Lung microvascular endothelial cell (primary cell): Measurements from ENCODE around the gene HES5. TPM values are rescaled to one million over a fixed set of nuclear protein-coding genes. Genes with fewer than 3 reads are reported as not detected.
"Not testable (repeated sequence)": the region's sequence is repeated elsewhere in the genome, so short reads cannot be mapped to it uniquely, and the experiment has no call there.

Experiments
- DNase-seq, 2 donors: peaks; one replicate each; pipeline versions ENCODE4 v3.0.0 to v3.0.0-alpha.2; 2010; ENCODE audit warnings: low read depth in 2 of 2
- total RNA-seq: library from RNA; depleted of rRNA; stranded (reverse); fragments of >200 nt; gene quantifications from 2 replicates; pipeline ENCODE4 v1.2.1, GENCODE V29; 2014

HES5 gene, protein sequence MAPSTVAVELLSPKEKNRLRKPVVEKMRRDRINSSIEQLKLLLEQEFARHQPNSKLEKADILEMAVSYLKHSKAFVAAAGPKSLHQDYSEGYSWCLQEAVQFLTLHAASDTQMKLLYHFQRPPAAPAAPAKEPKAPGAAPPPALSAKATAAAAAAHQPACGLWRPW
- total RNA-seq: not detected in 2 replicates

DNA sequence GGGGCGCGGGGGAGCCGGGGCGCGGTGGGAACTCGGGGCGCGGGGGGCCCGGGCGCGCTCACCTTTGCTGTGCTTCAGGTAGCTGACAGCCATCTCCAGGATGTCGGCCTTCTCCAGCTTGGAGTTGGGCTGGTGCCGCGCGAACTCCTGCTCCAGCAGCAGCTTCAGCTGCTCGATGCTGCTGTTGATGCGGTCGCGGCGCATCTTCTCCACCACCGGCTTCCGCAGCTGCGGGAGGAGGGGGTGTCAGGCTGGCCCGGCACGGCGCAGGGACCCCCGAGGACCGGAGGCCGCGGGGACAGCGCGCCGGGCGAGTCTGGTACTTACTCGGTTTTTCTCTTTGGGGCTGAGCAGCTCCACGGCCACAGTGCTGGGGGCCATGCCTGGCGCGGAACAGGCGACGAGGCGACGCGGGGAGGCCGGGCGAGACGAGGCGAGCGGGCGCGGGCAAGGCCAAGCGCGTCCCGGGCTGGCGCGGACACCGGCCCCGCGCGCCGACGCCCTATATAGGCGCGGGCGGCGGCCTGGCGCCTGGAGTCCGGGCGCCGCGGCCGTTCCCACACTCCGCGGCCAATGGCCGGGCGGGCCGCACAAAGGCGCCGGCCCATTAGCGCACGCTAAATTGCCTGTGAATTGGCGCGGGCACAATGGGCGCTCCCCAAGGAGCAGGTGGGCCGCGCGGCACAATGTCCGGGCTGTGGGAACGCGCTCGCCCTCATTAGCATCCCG lies at the start of gene HES5:
Gene HES5, minus strand, starts transcription at position 480 of the 729 bp plus-strand sequence. Its CDS starts 99 bp downstream, at position 381.
- DNase-seq: peak in 1 of 2 donors; percentile 57

DNA sequence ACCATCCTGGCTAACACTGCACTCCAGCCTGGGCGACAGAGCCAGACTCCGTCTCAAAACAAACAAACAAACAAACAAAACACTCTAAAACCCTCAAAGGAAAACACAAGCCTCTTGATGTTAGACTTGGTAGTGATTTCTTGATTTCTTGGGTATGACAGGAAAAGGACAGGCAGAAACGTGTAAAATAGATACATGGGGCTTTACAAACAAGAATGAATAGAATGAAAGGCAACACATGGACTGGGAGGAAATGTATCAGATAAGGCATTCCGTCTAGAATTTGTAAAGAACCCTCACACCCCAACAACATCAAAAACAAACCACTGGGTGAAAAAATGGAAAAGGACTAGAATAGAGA lies 48.7 kb upstream of the HES5 start:
- peak in 1 of 2 donors; percentile 24 for DNase-seq

DNA sequence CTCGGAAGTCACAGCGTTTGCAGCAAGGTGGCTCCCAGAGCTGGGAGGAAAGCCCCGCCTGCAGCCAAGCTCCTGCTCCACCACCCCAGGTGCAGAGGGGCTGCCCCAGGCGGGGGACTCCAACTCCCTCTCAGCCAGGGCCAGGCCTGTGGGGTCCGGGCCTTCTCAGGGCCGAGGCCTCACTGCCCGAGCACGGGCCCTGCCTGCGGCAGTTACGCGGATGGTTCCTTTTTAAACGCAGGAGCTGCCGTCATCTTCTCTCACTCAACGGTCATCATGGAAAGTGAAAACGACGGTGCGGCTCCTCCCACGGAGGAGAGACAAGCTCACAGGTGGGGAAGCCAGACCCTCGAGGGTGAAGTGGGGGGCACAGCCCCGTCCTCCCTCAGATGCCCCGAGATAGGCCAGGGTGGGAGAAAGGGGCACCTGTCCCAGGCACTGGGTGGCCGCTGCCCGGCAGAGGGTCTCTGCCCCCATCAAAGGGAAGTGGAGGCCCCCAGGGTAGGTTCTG lies 47.6 kb upstream of the HES5 start:
- DNase-seq: not testable (repeated sequence)

DNA sequence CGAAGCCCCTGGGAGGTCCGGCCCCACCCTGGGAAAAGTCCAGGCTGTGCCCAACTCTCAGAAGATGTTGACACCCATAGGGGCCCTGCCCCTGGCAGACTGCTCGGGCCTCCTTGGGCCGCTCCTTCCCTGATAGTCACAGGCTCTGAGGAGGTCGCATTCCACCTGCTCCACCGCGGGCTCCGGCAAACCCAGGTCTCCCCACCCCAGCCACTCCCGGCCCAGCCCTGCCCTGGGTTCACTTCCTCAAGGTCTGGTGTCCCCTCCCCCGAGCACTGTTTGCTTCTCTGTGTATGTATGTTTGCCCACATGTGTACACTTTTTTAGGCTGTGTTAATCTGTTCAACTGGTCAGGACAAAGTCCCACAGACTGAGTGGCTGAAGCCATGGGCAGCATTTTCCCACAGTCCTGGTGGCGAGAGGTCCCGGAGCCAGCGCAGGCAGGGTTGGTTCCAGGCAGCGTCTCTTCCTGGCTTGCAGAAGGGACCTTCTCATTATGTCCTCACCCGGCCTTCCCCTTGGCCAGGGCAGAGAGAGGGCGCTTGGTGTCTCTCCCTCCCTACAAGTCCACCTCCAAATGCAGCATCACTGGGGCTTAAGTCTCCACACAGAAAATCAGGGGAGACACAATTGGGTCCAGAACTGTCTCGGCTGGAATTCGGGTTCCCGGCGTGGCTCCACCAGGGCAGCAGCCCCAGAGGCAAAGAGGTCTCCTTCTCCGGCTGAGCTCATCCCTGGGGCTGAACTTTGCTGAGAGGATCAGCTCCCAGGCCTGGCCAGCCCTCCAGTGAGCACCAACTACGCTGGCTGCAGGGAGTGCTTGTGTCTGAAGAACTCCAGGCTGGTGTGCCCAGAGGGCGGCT lies 46.0 kb upstream of the HES5 start:
- DNase-seq: no peak

DNA sequence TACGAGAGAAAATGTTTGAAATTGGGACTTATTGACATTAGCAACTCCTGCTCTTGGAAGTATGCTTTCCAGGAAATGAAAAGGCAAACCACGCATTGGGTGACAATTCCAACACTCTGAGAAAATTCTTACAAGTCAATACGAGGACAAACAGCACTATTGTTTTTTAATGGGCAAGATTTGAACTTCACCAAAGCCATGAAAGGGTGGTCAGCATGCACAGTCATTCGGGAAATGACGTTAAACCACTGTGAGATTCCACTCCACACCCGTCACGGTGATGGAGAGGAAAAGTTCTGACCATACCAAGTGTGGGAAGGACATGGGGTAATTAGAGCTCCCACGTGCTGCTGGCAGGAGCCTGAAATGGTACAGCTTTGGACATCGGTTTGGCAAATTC lies 44.3 kb upstream of the HES5 start:
- peak in 1 of 2 donors; percentile 47 for DNase-seq

DNA sequence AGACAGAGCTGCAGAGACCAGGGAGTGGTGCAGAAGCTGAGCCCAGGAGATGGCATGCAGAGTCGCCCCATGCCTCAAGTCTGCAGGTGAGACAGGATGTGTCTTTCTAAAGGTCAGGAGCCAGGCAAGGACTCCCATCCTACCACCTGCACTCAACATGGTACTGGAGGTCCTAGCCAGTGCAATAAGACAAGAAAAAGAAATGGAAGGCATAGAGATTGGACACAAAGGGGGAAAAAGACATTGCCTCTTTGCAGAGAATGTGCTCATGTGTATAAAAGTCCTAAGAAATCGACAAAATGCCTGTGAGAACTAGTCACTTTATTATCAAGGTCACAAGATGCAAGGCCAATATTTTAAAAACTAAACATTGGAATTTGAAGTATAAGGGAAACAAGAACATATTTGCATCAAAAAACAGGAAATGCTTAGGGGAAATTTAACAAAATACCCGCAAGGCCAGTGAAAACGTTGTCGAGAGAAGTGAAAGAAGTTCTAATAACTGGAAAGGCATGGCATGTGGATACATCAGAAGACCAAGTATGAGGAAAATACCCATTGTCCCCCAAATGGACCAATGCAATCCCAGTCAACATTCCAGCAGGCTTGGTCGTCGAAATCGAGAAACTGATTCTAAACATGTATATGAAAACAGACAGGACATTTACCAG lies 43.3 kb upstream of the HES5 start:
- no peak for DNase-seq

DNA sequence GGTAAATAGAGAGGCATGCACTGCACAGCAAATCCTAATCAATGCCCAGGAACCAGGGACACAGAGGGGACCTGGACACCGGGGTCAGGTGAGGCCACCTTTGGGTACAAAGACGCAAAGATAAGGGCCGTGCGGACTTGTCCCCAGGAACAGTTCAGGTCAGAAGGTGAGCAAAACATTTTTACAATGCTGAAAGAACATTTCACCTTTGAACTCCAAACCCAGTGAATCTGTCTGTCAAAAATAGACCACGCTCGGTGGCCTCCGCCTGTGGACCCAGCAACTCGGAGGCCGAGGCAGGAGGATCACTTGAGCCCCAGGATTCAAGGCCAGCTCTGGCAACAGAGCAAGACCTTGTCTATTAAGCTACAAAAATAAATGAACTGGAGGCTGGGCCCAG lies 41.3 kb upstream of the HES5 start:
- DNase-seq: no peak

DNA sequence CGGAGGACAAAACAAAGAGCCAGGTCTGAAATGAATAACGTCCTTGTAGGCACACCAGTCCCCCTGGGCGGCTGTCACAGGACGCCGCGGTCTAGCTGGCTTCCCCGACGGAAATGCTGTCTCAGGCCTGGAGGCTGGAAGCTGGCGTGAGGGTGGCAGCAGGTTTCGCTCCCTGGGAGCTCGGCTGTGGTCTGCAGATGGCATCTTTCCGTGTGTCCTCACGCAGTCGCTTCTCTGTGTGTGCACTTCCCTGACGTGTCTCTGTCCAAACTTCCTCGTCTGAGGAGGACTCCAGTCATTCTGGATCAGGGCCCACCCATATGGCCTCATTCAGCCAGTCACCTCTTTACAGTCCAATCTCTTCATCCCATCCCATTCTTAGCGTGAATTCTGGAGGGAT lies 40.3 kb upstream of the HES5 start:
- DNase-seq: no peak

DNA sequence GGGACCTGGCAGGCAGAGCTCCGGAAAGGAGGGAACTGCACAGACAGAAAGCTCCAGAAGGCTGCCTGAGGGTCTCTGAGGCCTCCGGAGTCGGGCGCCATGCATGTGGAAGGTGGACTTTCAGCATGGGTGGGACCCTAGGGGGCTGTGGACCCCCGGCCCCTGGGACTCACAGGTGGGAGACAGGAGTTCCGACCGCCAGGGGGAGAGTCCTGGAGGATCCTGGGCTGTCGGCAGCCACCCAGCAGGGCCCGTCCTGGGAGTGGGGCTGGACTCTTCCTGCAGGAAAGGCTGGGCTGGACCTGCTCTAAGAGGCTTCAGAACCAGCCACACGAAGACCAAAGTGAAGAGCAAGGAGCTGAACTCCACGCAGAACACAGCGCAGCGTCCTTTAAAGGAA lies 39.6 kb upstream of the HES5 start:
- not testable (repeated sequence) for DNase-seq

DNA sequence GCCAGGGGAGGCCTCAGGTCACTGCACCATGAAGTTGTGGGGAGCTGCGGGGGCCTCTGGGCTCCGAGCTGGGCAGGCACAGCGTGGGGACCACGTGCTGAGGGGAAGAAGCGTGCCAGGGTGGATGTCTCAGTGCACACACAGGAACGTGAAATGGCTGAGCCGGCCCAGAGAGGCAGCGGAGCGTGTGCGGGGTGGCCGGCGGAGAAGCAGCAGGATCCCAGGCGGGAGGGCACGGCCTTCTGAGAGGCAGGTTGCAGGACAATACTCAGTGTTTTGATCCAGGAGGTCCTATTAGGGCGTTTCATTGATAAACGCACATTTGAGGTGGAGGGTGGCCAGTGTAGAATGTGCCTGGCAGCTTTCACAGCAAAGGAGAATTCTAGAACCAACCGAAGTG lies 39.0 kb upstream of the HES5 start:
- DNase-seq: no peak

DNA sequence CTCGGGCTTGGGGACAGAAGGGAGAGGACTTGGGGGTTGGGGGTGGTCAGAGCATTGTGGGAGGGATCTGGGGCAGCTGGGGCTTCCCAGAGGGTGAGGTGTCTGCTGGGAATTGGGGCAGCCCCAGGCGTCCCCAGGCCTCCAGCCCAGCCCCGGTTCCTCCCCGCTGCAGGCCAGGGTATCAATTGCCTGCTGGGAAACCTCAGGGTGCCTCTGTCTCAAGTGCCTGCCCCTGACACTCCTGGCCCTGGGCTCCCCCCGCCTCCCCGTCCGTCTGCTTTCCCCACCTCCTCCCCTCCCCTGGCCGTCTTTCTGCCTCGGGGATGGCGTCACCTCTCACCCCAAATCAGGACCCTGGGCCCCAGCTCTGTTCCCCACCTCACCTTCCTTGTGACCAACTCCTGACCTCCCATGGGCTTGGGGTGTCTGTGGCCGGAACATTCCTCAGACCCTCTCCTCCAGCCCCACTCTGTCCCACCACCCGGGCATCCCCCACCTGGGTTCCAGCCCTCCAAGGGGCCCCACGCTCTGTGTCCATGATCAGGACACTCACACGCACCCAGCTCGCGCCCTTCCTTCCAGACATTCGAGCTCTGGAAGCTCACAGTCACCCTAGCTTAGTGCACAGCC lies 38.2 kb upstream of the HES5 start:
- not testable (repeated sequence) for DNase-seq

DNA sequence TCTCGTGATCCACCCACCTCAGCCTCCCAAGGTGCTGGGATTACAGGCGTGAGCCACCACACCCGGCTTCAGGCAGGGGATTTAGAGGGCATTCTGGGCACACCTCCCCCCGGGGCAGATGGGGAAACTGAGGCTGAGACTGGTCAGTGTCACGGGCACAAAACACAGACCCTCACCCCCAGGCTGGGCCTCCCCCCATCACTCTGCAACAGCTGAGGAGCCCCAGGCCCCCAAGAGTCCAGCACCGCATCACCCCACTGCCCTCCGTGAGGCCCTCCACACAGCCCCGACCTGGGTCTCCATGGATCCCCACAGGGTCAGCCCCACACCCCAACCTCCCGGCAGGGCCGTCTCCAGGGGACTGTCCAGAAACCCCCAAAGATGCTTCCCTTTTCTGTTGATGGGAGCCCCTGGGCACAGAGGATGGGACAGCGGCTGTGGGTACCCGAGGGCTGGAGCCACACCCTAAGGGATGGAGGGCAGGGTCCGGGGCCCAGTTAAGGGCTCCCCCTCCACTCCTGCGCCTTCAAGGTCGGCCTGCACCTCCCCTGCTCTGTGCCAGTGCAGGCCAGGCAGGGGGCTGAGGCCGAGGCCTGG lies 37.1 kb upstream of the HES5 start:
- DNase-seq: no peak

DNA sequence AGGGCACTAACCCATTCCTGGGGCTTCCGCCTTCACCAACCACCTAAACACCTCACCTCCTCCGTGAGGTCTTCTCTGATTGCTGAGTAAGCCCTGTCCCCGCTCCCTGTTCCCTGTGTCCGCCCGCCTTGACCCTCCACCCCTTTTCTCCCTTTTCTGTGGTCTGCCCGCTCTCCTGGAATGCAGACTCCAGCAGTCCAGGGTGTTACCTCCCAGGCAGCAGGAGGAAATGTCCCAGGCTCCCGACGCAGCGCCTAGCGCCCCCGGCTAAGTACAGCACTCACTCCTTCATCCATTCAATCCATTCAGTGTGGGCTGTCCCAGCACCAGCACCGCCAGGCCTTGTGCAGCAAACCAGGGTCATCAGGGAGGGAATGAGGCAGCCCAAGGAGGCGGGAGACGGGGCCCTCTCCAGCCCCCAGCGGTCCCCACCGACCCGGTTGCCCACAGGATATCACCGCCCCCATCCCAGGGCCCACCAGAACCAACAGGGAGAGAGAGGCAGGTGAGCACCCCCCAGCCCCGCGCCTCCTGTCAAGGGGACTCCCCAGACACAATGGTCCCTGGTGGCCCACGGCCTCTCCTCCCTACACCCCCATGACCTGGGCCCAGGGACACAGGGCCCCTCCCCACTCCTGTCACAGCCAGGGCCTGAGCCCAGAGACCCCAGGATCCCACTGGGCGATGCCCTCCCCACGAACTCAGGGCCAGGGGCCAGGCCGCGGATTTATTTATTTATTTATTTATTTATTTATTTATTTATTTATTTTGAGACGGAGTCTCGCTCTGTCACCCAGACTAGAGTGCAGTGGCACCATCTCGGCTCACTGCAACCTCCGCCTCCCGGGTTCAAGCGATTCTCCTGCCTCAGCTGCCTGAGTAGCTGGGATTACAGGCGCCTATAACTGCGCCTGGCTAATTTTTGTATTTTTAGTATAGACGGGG lies 36.3 kb upstream of the HES5 start:
- DNase-seq: no peak

DNA sequence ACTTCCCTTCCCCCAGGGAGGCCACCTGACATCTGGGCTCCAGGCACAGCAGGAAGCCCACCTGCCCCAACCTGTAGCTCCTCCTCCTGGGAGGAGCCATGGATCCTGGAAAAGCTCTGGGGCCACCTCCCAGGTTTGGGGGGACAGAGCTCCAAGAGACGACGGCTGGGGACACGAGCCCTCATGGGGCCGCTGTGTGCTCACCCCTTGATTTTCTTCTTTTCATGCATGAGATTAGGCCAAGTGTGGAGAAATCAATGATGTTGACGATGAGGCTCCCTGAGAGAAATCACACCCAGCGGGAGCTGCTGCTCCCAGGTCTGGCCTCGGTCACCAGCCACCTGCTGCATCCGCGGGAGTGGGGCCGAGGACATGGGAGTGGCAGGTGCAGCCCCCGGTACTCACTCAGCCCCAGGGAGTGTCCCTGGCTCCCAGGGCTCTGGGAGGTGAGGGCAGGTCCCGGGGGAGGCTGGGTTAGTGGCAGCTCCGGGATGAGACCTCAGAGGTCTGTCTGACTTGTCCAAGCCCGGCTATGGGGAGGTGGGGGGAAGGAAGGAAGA lies 34.8 kb upstream of the HES5 start:
- DNase-seq: no peak

DNA sequence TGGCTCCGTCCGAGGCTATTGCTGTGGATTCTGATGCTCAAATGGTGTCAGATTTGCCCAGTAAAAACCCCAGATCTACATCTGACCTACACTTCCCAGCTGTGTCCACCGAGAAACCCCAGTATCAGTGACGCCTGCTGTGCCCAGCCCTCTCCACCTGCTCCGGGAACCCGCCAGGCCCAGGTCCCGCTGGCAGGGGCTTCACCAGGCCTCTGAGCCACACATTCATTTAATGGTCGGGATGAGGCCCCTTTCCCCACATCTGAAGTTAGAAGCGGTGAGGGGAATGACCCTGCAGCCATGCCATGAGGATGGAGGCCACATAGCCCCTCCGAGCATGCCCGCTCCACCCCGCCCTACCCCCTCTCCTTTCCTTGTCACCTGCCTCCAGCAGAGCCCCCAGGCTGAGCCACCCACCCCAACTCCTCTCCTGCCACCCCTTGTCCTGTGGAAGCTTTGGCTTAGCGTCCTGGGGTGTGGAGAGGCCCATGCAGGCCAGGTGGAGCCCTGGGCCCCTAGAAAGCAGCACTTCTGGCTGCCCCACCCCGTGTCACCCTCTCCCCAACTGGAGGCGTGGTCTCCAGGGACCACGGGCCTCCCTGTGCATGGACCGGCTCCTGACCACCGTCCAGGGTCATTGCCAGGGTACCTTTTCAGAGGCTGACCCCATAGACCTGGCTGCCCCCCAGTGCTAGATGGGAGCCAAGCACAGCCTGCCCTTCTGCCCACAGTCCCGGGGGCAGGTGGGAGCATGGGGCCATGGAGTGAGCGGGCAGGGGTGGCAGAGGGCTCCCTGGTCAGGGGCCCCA lies 34.1 kb upstream of the HES5 start:
- DNase-seq: no peak

DNA sequence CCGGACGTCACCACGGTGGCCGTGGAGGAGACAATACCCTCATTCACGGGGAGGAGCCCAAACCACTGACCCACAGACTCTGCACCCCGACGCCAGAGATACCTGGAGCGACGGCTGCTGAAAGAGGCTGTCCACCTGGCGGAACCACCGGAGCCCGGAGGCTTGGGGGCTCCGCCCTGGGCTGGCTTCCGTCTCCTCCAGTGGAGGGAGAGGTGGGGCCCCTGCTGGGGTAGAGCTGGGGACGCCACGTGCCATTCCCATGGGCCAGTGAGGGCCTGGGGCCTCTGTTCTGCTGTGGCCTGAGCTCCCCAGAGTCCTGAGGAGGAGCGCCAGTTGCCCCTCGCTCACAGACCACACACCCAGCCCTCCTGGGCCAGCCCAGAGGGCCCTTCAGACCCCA lies 33.1 kb upstream of the HES5 start:
- no peak for DNase-seq

DNA sequence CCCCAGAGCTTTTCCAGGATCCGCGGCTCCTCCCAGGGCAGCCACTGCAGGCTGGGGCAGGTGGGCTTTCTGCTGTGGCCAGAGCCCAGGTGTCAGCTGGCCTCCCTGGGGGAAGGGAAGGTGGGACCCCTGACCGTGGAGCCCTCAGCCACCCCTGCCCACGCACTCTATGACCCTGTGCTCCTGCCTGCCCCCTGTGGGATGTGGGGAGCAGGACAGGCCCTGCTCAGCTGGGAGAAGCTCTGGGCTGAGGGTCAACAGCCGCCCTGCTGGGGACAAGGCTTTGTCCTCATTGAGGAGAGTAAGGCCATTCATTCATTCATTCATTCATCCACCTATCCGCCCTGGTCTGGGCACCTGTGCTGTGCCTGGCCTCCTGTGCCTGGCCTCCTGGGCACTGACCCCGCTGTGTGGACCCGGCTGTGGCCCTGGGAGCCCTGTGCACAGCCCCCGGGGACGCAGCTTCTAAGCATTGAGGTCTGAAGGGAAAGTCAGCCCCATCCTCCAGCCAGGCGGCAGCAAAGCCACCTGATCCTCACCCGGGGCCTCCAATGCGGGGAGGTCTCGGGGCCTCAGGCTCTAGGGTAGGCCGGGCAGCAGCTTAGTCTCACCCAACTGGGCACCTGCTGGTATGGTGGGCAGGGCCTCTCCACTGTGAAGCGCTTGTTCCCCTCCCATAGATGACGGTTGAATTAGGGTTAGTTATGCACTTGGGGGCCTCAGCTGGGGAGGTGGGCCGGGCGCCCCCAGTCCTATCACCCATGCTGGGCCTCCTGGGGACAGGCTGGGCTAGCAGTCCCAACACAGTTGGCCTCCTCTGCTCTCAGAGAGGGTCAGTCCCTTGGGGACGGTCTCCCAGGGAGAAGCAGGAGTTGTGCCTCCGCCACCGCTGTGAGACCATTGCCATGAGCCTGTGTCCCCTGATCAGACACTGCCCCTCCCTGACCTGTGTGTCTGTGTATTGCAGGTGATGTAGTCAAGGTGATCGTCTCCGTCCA lies 32.1 kb upstream of the HES5 start:
- no peak for DNase-seq
